ENCODE results near the gene FCGR1A. TPM values are rescaled to one million over a fixed set of nuclear protein-coding genes. Genes with fewer than 3 reads are reported as not detected.

Gene FCGR1A
- total RNA-seq (2022; extraction: Qiagen RNA extraction; ENCODE audit: low read depth) = not detected in 5 replicates

DNA sequence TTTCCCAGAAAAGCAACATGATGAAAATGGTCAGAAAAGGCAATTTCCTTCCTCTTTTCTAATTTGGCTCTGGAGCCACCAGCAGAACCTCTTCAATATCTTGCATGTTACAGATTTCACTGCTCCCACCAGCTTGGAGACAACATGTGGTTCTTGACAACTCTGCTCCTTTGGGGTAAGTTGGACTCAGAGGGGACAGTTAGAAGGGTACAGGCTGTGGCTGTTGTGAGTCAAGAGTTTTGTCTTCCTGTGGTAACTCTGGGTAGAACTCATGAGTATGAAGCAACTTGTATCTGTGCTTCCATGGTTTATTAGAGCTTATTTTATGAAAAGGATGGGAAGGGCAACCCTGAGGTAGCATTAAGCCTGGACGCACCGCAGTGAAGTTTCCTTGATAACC lies at the start of gene FCGR1A:
Gene FCGR1A, plus strand, starts transcription at position 95 of the 400 bp plus-strand sequence. Its CDS starts 50 bp downstream, at position 145.

Other genes with a start within 250 kb of the FCGR1A start
- not detected in 5 replicates for gene PPIAL4C, start 198.8 kb upstream of the FCGR1A start, total RNA-seq (2022; extraction: Qiagen RNA extraction; ENCODE audit: low read depth)
- gene BOLA1, start 116.9 kb downstream of the FCGR1A start, total RNA-seq (2022; extraction: Qiagen RNA extraction; ENCODE audit: low read depth) = 16.3 to 24.2 TPM (median 23.3 TPM) in 5 replicates
- gene SV2A, start 135.2 kb downstream of the FCGR1A start, total RNA-seq (2022; extraction: Qiagen RNA extraction; ENCODE audit: low read depth) = 0.08 to 0.12 TPM (median 0.10 TPM) in 5 replicates
- 119 to 144 TPM (median 123 TPM) in 5 replicates for gene SF3B4, start 145.1 kb downstream of the FCGR1A start, total RNA-seq (2022; extraction: Qiagen RNA extraction; ENCODE audit: low read depth)
- gene MTMR11, start 154.2 kb downstream of the FCGR1A start, total RNA-seq (2022; extraction: Qiagen RNA extraction; ENCODE audit: low read depth) = 5.1 to 8.3 TPM (median 7.0 TPM) in 5 replicates
- 8.3 to 12.6 TPM (median 12.3 TPM) in 5 replicates for gene OTUD7B, start 228.0 kb downstream of the FCGR1A start, total RNA-seq (2022; extraction: Qiagen RNA extraction; ENCODE audit: low read depth)